Stimulated activated CD4-positive, alpha-beta T cell treated with anti-CD3 and anti-CD28 coated beads, Interleukin-1b, Interleukin-23, amount 100 ng/mL, for 4 hours (primary cell): ENCODE results near the gene FUT8.
"Not testable (repeated sequence)": the region's sequence is repeated elsewhere in the genome, so short reads cannot be mapped to it uniquely, and the experiment has no call there.

Source experiments
- DNase-seq, 2 donors: peaks; one replicate each; pipeline ENCODE4 v3.0.0-alpha.2; 2020; ENCODE audit warnings: low read depth in 2 of 2

Gene FUT8

GRCh38 chr14:65622703-65623102 lies 210.2 kb downstream of the FUT8 start:
- DNase-seq, result no peak

- no peak for DNase-seq
These were observed 211.2 kb downstream of the FUT8 start for GRCh38 chr14:65623759-65624158.

- no peak for DNase-seq
These were observed 214.8 kb downstream of the FUT8 start for GRCh38 chr14:65627315-65627714.

GRCh38 chr14:65628664-65629063 lies 216.1 kb downstream of the FUT8 start:
- no peak for DNase-seq

- no peak for DNase-seq
These were observed 218.5 kb downstream of the FUT8 start for GRCh38 chr14:65631040-65631439.

- DNase-seq, result no peak
These were observed 220.0 kb downstream of the FUT8 start for GRCh38 chr14:65632487-65632886.

GRCh38 chr14:65633666-65634065 lies 221.1 kb downstream of the FUT8 start:
- DNase-seq, result not testable (repeated sequence)

GRCh38 chr14:65637780-65638179 lies 225.2 kb downstream of the FUT8 start:
- peak in 1 of 2 donors; percentile 5 for DNase-seq

GRCh38 chr14:65639216-65639615 lies 226.7 kb downstream of the FUT8 start:
- no peak for DNase-seq

- DNase-seq, result no peak
These were observed 238.3 kb downstream of the FUT8 start for GRCh38 chr14:65650826-65651225.

GRCh38 chr14:65656554-65656953 lies 244.0 kb downstream of the FUT8 start:
- no peak for DNase-seq

- no peak for DNase-seq
These were observed 245.7 kb downstream of the FUT8 start for GRCh38 chr14:65658202-65658601.

- no peak for DNase-seq
These were observed 249.3 kb downstream of the FUT8 start for GRCh38 chr14:65661865-65662264.

GRCh38 chr14:65664436-65664835 lies 251.9 kb downstream of the FUT8 start:
- DNase-seq, result no peak

GRCh38 chr14:65676361-65677014 lies 264.0 kb downstream of the FUT8 start:
- no peak for DNase-seq

- DNase-seq, result no peak
These were observed 273.0 kb downstream of the FUT8 start for GRCh38 chr14:65685572-65685971.

GRCh38 chr14:65686761-65687160 lies 274.2 kb downstream of the FUT8 start:
- no peak for DNase-seq

- DNase-seq, result no peak
These were observed 276.5 kb downstream of the FUT8 start for GRCh38 chr14:65689070-65689469.

- DNase-seq, result not testable (repeated sequence)
These were observed 280.0 kb downstream of the FUT8 start for GRCh38 chr14:65692566-65692965.

- no peak for DNase-seq
These were observed 284.3 kb downstream of the FUT8 start for GRCh38 chr14:65696801-65697200.

- no peak for DNase-seq
These were observed 291.0 kb downstream of the FUT8 start for GRCh38 chr14:65703521-65703920.

GRCh38 chr14:65703996-65704395 lies 291.5 kb downstream of the FUT8 start:
- DNase-seq, result no peak

- no peak for DNase-seq
These were observed 291.9 kb downstream of the FUT8 start for GRCh38 chr14:65704437-65704836.

GRCh38 chr14:65704850-65705249 lies 292.3 kb downstream of the FUT8 start:
- DNase-seq, result no peak
